Panc1 (cell line): Measurements from ENCODE around the gene GRID1. TPM values are rescaled to one million over a fixed set of nuclear protein-coding genes. Genes with fewer than 3 reads are reported as not detected.

Source experiments
- ATAC-seq: fragments of 200-7000 bp; cut with Tn5 transposase; 2 replicates; pipeline ENCODE4 v1.9.1; 2020; ENCODE audit warnings: mild to moderate bottlenecking, moderate library complexity
- BruUV-seq: library from RNA; stranded (reverse); fragments of 400-500 nt; replicated peaks from 2 replicates; lab custom pipeline; 2021; lab: Mats Ljungman, UMichigan
- CTCF ChIA-PET: fragments of 300-600 bp; sonication (Branson Sonifier 250); formaldehyde crosslinking; loops from one replicate; lab custom pipeline; 2022; ENCODE audit warnings: antibody characterized with exemption; lab: Charles Lee
- POLR2A ChIA-PET: fragments of 300-600 bp; sonication (Branson Sonifier 250); formaldehyde crosslinking; loops from one replicate; lab custom pipeline; 2022; ENCODE audit warnings: antibody characterized with exemption; lab: Charles Lee
- DNase-seq: peaks from one replicate; pipeline ENCODE4 v3.0.0-alpha.2; 2010; ENCODE audit warnings: low read depth, low spot score
- H3K27ac ChIP-seq: 2 replicates; pipeline ENCODE4 v1.5.1; 2011; ENCODE audit warnings: mild to moderate bottlenecking, low read length, inconsistent platforms
- H3K27me3 ChIP-seq: fragments of 200-500 bp; sonication (Bioruptor generic); 2 replicates; pipeline ENCODE4 v1.6.0; 2014; ENCODE audit warnings: low read length, inconsistent platforms; ENCODE audit not compliant: control insufficient read depth, insufficient read depth
- H3K36me3 ChIP-seq: fragments of 200-500 bp; sonication (Bioruptor generic); 2 replicates; pipeline ENCODE4 v1.5.1; 2014; ENCODE audit warnings: inconsistent platforms, mild to moderate bottlenecking, low read length, moderate library complexity; ENCODE audit not compliant: control insufficient read depth, insufficient read depth
- H3K4me1 ChIP-seq: 2 replicates; pipeline ENCODE4 v1.5.1; 2011; ENCODE audit warnings: inconsistent platforms, mild to moderate bottlenecking, low read length, moderate library complexity; ENCODE audit not compliant: control insufficient read depth, insufficient read depth
- H3K4me3 ChIP-seq, 2 experiments: 2 replicates each; pipeline ENCODE4 v1.5.1; 2011 to 2012; ENCODE audit warnings: low read depth in 2 of 2, low read length in 2 of 2, mild to moderate bottlenecking in 2 of 2, inconsistent platforms in 1 of 2, moderate library complexity in 1 of 2
- H3K9me3 ChIP-seq: fragments of 200-500 bp; sonication (Bioruptor generic); 2 replicates; pipeline ENCODE4 v1.5.1; 2014; ENCODE audit warnings: low read depth, mild to moderate bottlenecking, inconsistent platforms, low read length, moderate library complexity; ENCODE audit not compliant: control insufficient read depth, insufficient read depth
- POLR2AphosphoS5 ChIP-seq: IDR thresholded peaks from 2 replicates; pipeline ENCODE4 v1.6.1; 2012; ENCODE audit warnings: mild to moderate bottlenecking, low read depth, low read length, moderate library complexity
- SIN3A ChIP-seq: IDR thresholded peaks from 2 replicates; pipeline ENCODE4 v1.6.1; 2012; ENCODE audit warnings: low read depth, mild to moderate bottlenecking, low read length, moderate library complexity, borderline replicate concordance; ENCODE audit not compliant: insufficient read depth
- TCF7L2 ChIP-seq: IDR thresholded peaks from 2 replicates; pipeline ENCODE4 v1.6.1; 2011; ENCODE audit warnings: mild to moderate bottlenecking, low read depth, low read length, inconsistent platforms
- in situ Hi-C: cut with HindIII; loops from 2 replicates; pipeline ENCODE4 v1.10.0; 2016; ENCODE audit warnings: low sequenced_read_pairs, low pct_unique_long_range_greater_than_20kb
- intact Hi-C: fragments of 100-400 bp; cut with micrococcal nuclease; formaldehyde crosslinking; loops from one replicate; pipeline ENCODE4 v1.10.0; 2022; ENCODE audit not compliant: unreplicated experiment
- total RNA-seq: library from RNA; stranded (reverse); gene quantifications from one replicate; pipeline ENCODE4 v1.2.1, GENCODE V29; 2021; ENCODE audit not compliant: unreplicated experiment
- TF ChIP-seq, protein P1 (sequence below): fragments of 450-650 bp; IDR thresholded peaks from 2 replicates; pipeline ENCODE4 v1.5.1; 2017; ENCODE audit warnings: mild to moderate bottlenecking
- TF ChIP-seq, protein P2 (sequence below), 2 experiments: IDR thresholded peaks; 2 replicates each; pipeline ENCODE4 v1.6.1; 2011 to 2012; ENCODE audit warnings: low read depth in 2 of 2, control low read depth in 1 of 2, low read length in 1 of 2, mild to moderate bottlenecking in 1 of 2, moderate library complexity in 1 of 2; ENCODE audit not compliant: insufficient read depth in 1 of 2

GRID1 gene
- total RNA-seq, 1 experiment from 2014 or later, result 2.3 TPM

DNA sequence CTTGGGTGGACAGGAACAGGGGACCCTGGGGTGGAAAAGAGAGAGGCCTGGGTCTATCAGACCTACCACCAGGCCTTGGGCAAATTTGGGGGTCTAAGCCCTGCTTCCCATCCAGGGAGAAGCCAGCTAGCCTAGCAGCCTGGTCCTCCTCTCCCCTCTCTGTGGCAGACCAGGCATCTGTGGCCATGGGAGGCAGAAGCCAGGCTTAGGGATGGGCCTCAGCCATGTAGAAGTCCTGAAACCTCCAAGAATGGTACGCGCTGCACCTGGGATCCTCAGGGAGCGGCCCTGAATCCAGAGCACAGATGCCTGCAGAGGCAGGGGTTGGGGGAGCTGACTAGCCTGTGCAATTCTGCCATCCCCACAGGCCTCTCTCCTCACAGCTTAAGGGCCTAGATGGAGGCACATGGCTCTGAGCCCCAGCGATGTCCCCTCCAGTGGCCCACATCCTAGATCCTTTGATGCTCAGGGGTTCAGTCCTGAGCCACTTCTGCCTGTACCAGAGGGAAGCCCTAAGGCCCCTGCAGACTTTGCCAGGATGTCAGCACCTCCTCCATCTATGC lies 21.2 kb downstream of the GRID1 start:
- ChIA-PET CTCF (interaction anchor here (0.6 kb wide), 1 partner anchor 615 kb away, joined by 3 read pairs; no protein-coding TSS in a partner anchor), POLR2A (interaction anchor here (0.6 kb wide), 1 partner anchor 53 kb away, joined by 5 read pairs; no protein-coding TSS in a partner anchor)
- intact Hi-C loops, result no loop called here
- H3K9me3 ChIP-seq, result no peaks in the 10 kb centered on the region
- ATAC-seq (no peak; the same call in 1 of the 2 replicates), DNase-seq (no peak)
- BruUV-seq, result no TSS peak
- TF ChIP-seq, protein P1, sequence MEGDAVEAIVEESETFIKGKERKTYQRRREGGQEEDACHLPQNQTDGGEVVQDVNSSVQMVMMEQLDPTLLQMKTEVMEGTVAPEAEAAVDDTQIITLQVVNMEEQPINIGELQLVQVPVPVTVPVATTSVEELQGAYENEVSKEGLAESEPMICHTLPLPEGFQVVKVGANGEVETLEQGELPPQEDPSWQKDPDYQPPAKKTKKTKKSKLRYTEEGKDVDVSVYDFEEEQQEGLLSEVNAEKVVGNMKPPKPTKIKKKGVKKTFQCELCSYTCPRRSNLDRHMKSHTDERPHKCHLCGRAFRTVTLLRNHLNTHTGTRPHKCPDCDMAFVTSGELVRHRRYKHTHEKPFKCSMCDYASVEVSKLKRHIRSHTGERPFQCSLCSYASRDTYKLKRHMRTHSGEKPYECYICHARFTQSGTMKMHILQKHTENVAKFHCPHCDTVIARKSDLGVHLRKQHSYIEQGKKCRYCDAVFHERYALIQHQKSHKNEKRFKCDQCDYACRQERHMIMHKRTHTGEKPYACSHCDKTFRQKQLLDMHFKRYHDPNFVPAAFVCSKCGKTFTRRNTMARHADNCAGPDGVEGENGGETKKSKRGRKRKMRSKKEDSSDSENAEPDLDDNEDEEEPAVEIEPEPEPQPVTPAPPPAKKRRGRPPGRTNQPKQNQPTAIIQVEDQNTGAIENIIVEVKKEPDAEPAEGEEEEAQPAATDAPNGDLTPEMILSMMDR, result no peak
- no peak for TF ChIP-seq TCF7L2
- TF ChIP-seq SIN3A, result no peak
- no peak for TF ChIP-seq POLR2AphosphoS5
- TF ChIP-seq, protein P2, sequence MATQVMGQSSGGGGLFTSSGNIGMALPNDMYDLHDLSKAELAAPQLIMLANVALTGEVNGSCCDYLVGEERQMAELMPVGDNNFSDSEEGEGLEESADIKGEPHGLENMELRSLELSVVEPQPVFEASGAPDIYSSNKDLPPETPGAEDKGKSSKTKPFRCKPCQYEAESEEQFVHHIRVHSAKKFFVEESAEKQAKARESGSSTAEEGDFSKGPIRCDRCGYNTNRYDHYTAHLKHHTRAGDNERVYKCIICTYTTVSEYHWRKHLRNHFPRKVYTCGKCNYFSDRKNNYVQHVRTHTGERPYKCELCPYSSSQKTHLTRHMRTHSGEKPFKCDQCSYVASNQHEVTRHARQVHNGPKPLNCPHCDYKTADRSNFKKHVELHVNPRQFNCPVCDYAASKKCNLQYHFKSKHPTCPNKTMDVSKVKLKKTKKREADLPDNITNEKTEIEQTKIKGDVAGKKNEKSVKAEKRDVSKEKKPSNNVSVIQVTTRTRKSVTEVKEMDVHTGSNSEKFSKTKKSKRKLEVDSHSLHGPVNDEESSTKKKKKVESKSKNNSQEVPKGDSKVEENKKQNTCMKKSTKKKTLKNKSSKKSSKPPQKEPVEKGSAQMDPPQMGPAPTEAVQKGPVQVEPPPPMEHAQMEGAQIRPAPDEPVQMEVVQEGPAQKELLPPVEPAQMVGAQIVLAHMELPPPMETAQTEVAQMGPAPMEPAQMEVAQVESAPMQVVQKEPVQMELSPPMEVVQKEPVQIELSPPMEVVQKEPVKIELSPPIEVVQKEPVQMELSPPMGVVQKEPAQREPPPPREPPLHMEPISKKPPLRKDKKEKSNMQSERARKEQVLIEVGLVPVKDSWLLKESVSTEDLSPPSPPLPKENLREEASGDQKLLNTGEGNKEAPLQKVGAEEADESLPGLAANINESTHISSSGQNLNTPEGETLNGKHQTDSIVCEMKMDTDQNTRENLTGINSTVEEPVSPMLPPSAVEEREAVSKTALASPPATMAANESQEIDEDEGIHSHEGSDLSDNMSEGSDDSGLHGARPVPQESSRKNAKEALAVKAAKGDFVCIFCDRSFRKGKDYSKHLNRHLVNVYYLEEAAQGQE (IDR thresholded peaks at IDR 0.05; ENCODE audit: insufficient read depth in 1 of 2, low read depth in 2 of 2, low read length in 1 of 2), result no peak
- no peak overlapping the region for H3K4me3 ChIP-seq
- no peaks in the 10 kb centered on the region for H3K36me3 ChIP-seq
- no peaks in the 10 kb centered on the region for H3K27me3 ChIP-seq
- H3K27ac ChIP-seq, result no peak overlapping the region
- no peaks in the 10 kb centered on the region for H3K4me1 ChIP-seq
- in situ Hi-C loops, result no loop called here

DNA sequence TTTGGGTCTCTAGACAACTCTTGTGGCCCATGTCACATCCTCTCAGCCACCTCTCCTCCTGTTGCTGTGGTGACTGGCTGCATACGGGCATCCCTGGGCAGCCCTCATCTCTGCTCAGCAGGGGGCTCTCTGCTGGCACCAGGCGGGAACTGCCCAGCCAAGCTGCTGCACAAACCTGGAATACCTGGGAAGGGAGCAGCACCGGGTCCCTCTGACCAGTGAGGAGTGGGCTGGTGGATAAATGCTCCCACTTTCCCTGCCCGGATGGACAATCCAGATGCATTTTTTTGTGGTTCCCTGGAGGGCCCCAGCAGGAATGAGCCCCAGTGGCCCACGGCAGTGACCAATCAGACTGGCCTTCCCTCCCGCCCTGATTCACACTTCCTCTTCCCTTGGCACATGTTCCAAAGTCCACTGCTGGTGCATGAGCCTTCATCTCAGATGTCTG lies 21.9 kb downstream of the GRID1 start:
- ATAC-seq, result no peak
- no TSS peak for BruUV-seq
- Histone ChIP-seq H3K4me3 (no peak overlapping the region), H3K36me3 (no peaks in the 10 kb centered on the region), H3K9me3 (no peaks in the 10 kb centered on the region), H3K4me1 (no peaks in the 10 kb centered on the region), H3K27ac (no peak overlapping the region), H3K27me3 (no peaks in the 10 kb centered on the region)
- ChIA-PET POLR2A (interaction anchor here (0.6 kb wide), 1 partner anchor 54 kb away, joined by 5 read pairs; no protein-coding TSS in a partner anchor), CTCF (no interaction called here)
- DNase-seq, result no peak
- in situ Hi-C loops, result no loop called here
- intact Hi-C loops, result no loop called here
- TF ChIP-seq SIN3A (no peak), POLR2AphosphoS5 (no peak), TCF7L2 (no peak)
- TF ChIP-seq, protein P2 (IDR thresholded peaks at IDR 0.05; ENCODE audit: insufficient read depth in 1 of 2, low read depth in 2 of 2, low read length in 1 of 2), result no peak
- TF ChIP-seq, protein P1, result no peak
